Subcutaneous adipose tissue (tissue), 4 donors: Measurements from ENCODE around the gene DSCAML1. TPM values are rescaled to one million over a fixed set of nuclear protein-coding genes. Genes with fewer than 3 reads are reported as not detected.

ENCODE experiments used
- total RNA-seq, 4 donors: library from RNA; depleted of rRNA; stranded (reverse); fragments of >200 nt; gene quantifications; one replicate each; pipeline ENCODE4 v1.1.0, GENCODE V29; 2016
- TF ChIP-seq, protein P1 (sequence below): fragments of 450-650 bp; IDR thresholded peaks from one replicate; pipeline ENCODE4 v1.5.1; 2016; ENCODE audit warnings: low read depth, mild to moderate bottlenecking, control low read depth, antibody characterized with exemption, moderate library complexity

Gene DSCAML1
- total RNA-seq, 4 donors from 2014 or later = 0.22 to 0.82 (median 0.75) TPM; not detected in 1

DNA sequence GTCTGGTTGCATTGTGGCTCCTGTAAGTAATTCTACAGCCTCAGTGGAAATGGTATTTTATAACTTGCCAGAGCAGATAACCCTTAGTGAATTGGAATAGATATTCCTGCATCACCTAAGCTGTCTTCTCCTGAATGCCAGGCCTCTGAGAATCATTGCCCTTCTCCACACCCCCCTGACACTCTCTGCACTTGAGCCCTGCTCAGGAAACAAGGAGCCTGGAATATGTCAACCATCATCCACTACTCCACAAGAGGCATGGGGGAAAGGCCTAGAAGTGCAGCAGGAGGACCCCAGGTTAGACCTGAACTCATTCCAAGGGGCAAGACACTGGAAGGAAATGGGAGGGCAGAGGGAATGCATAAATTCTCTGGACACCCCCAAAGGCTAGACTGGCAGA lies 72.4 kb downstream of the DSCAML1 start:
- TF ChIP-seq, protein P1, sequence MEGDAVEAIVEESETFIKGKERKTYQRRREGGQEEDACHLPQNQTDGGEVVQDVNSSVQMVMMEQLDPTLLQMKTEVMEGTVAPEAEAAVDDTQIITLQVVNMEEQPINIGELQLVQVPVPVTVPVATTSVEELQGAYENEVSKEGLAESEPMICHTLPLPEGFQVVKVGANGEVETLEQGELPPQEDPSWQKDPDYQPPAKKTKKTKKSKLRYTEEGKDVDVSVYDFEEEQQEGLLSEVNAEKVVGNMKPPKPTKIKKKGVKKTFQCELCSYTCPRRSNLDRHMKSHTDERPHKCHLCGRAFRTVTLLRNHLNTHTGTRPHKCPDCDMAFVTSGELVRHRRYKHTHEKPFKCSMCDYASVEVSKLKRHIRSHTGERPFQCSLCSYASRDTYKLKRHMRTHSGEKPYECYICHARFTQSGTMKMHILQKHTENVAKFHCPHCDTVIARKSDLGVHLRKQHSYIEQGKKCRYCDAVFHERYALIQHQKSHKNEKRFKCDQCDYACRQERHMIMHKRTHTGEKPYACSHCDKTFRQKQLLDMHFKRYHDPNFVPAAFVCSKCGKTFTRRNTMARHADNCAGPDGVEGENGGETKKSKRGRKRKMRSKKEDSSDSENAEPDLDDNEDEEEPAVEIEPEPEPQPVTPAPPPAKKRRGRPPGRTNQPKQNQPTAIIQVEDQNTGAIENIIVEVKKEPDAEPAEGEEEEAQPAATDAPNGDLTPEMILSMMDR = no peak

DNA sequence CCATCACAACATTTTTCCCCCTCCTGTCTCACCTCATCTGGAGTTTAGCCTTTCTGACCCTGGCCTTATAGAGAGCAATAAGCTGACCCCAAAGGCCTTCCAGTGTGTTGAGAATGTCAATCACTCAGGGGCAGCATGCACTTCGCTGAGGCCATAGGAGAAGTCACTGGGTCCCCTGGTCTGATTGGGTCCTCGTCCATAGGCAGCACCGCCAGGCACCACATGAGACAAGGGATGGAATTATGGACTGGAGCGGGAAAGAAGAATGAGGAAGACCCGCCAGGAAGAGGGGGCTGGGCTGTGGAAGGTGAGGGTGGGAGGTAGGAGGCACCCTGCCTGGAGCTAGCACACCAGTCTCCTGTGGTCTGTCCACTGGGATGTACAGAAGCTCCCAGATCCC lies 72.9 kb downstream of the DSCAML1 start:
- TF ChIP-seq, protein P1 = no peak

DNA sequence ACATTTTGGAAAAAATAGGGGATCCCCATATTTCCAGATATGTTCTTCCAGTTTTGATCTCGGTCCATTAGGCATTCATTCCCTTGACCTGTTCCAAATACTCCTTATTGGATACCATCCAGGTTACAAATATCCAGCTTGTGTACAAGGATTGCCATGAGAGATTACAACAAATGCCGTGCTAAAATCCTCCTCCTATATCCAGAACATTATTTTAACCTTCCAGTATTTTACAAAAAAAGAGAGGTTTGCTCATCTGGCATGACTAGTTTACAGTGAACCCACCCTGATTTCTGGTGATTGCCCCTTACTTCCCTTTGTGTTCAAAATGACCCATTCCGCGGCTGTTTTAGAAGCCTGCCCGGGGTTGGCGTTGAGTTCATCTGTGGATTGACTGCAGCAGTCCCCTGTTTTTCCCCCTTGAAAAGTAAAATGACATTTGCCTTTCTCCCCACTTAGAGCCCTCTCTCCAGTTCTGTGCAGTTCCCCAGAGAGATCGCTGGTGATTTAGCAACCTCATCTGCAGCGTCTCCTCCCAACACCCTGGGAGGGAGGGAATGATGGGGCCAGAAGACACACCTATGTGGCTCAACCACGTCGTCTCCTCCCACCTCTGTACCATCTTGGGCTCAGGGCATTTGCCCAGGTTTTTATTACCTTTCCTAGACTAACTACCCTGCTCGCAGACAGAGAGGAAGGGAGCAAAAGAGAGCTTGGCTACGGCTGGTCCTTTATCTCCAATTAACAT lies 73.6 kb downstream of the DSCAML1 start:
- TF ChIP-seq, protein P1 = no peak

DNA sequence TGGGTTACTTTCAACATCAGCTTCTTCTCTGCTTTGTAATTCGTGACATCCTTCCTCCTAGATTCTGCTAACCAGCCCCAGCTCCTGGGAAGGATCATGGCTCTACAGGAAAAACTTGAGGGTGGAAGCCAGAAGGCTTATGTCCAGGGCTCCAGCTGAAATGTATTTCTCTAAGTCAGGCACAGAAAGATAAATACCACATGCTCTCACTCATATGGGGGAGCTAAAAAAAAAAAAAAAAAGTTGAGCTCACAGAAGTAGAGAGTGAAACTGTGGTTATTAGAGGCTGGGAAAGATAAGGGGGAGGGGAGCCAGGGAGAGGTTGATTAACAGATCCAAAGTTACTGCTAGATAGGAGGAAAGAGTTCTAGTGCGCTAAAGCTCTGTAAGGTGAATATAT lies 74.9 kb downstream of the DSCAML1 start:
- TF ChIP-seq, protein P1 = no peak

DNA sequence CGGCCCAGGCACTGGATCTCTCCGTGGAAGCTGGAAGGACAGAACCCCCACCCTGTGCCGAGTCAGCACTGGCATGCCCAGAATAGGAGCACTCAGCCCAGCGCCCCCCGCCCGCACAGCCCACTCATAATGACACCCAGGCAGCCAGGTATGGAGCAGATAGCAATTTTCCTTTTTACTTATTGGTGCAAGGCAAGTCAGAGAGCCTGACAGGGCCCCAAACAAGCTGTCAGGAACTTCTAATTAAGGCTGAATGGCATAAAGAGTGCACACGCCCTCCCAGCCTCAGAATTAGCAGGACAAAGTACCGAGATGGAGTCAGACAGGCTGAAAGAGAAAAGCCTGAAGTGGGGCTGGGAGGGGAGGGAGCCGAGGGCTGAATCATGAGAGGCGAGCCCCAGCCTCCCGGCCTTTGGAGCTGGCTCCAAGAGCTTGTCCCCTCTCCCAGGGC lies 76.9 kb downstream of the DSCAML1 start:
- TF ChIP-seq, protein P1 = no peak

DNA sequence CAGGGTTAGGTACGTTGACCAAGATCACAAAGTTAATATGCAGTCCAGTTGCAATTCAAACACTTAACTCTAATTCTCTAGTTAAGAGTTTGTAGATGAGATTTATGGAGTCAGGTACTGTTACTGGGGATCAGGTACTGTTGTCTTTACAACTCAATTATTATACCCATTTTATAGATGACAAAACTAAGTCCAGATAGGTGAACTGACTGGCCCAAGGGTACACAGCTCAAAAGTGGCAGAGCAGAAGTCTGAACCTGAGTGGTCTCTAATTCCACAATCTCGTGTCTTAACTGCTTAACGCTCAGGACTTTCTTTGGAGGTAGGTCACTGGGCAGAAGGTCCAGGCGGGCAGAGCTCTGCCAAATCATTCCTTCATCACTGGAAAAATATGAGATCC lies 77.5 kb downstream of the DSCAML1 start:
- TF ChIP-seq, protein P1 = no peak

DNA sequence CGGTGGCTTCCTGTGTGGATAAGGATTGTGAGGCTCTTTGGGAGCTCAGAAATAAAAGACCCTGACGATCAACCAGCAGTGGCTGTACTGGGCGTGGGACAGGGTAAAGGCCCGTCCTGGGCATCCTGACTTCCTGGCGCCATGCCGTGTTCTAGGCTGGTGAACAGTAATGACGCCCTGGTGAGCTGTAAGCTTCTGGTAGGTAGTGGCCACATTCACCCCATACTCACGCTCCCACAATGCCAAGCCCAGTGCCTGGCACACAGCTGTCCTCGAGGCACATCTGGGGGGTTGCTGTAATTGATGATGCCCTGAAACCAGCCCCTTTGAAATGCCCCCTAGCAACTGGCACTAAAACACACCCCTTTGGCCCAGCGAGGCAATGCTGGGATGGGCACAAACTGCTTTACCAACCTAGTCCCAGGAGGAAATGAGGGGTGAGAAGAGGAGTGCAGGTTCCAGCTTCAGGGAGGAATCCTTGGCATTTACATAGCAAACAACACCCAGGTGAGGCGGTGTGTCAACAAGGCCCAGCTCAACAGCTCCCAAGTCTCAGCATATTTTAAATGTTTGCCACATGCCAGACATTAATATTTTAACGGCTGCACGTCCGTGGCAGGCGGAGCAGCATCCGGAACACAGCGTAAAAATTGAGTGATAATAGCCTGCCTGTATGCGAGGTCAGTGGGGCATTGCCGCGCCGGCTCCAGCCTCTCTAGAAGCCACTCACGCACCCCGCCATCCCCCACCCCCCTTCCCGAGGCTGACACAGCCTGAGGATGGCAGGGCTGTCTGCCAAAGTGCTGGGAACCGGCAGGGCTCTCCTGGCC lies 79.3 kb downstream of the DSCAML1 start:
- TF ChIP-seq, protein P1 = no peak
